H1 (cell line): Measurements from ENCODE around the gene FBP1. TPM values are rescaled to one million over a fixed set of nuclear protein-coding genes. Genes with fewer than 3 reads are reported as not detected.

ENCODE experiments used
- CTCF ChIA-PET: fragments of 300-600 bp; sonication (Branson Sonifier 250); formaldehyde crosslinking; loops from one replicate; lab custom pipeline; 2021; ENCODE audit not compliant: partially characterized antibody; lab: Charles Lee
- POLR2A ChIA-PET: fragments of 300-600 bp; sonication (Branson Sonifier 250); formaldehyde crosslinking; loops from one replicate; lab custom pipeline; 2021; ENCODE audit warnings: inconsistent platforms; ENCODE audit not compliant: partially characterized antibody; lab: Charles Lee
- DNase-seq, 2 experiments: peaks; one replicate each; pipeline versions ENCODE4 v3.0.0 to v3.0.0-alpha.2; 2010 to 2022; ENCODE audit warnings: low spot score in 2 of 2, low read depth in 1 of 2, mixed read lengths in 1 of 2
- FAIRE-seq: peaks from 2 replicates; lab custom pipeline; 2011; peaks lifted over from hg19 to GRCh38; lab: Jason Lieb, UNC
- H2AFZ ChIP-seq: 2 replicates; pipeline ENCODE4 v1.8.1; 2012; ENCODE audit warnings: low read length, inconsistent platforms
- H2AK5ac ChIP-seq: 2 replicates; pipeline ENCODE4 v1.6.1; 2013; ENCODE audit warnings: low read depth, low read length
- H2BK120ac ChIP-seq: replicated peaks from 2 replicates; pipeline ENCODE3; 2013; ENCODE audit warnings: low read depth, low read length, inconsistent platforms
- H2BK12ac ChIP-seq: 2 replicates; pipeline ENCODE4 v1.6.1; 2013; ENCODE audit warnings: low read depth, low read length
- H2BK15ac ChIP-seq: 2 replicates; pipeline ENCODE4 v1.6.1; 2013; ENCODE audit warnings: low read length
- H2BK20ac ChIP-seq: 2 replicates; pipeline ENCODE4 v1.6.1; 2013; ENCODE audit warnings: low read length
- H2BK5ac ChIP-seq: 2 replicates; pipeline ENCODE4 v1.6.1; 2013; ENCODE audit warnings: low read depth, low read length
- H3K14ac ChIP-seq: 2 replicates; pipeline ENCODE4 v1.6.1; 2013; ENCODE audit warnings: inconsistent platforms; ENCODE audit not compliant: insufficient read length
- H3K18ac ChIP-seq: 2 replicates; pipeline ENCODE4 v1.6.1; 2013; ENCODE audit warnings: low read length; ENCODE audit errors: extremely low read depth
- H3K23ac ChIP-seq: 2 replicates; pipeline ENCODE4 v1.6.1; 2013; ENCODE audit warnings: inconsistent platforms; ENCODE audit not compliant: insufficient read length
- H3K23me2 ChIP-seq: 2 replicates; pipeline ENCODE4 v1.6.1; 2013; ENCODE audit warnings: low read depth, low read length
- H3K27ac ChIP-seq: 2 replicates; pipeline ENCODE4 v1.6.1; 2011; ENCODE audit warnings: low read depth, low read length, inconsistent platforms
- H3K27me3 ChIP-seq, 4 experiments: replicated peaks in 1 of 4; 1 replicate in 1 of 4; 2 replicates in 3 of 4; pipeline versions ENCODE4 v1.6.1 to v1.8.1; 2011 to 2013; ENCODE audit warnings: low read length in 3 of 4, mild to moderate bottlenecking in 3 of 4, inconsistent platforms in 2 of 4, mixed read lengths in 2 of 4, moderate library complexity in 1 of 4; ENCODE audit not compliant: control insufficient read depth in 3 of 4, insufficient read depth in 3 of 4; ENCODE audit errors: extremely low read depth in 1 of 4
- H3K36me3 ChIP-seq, 4 experiments: 2 replicates each; pipeline versions ENCODE4 v1.6.1 to v1.8.1; 2011 to 2013; ENCODE audit warnings: mild to moderate bottlenecking in 4 of 4, low read length in 3 of 4, moderate library complexity in 2 of 4, control low read depth in 1 of 4, inconsistent platforms in 1 of 4; ENCODE audit not compliant: insufficient read depth in 4 of 4, control insufficient read depth in 2 of 4
- H3K4ac ChIP-seq: replicated peaks from 2 replicates; pipeline ENCODE3; 2013; ENCODE audit warnings: low read length, low read depth, mixed read lengths, inconsistent platforms; ENCODE audit not compliant: insufficient read length
- H3K4me1 ChIP-seq, 4 experiments: replicated peaks in 1 of 4; 1 replicate in 1 of 4; 2 replicates in 3 of 4; pipeline versions ENCODE4 v1.6.1 to v1.8.1; 2011 to 2013; ENCODE audit warnings: low read length in 3 of 4, inconsistent platforms in 2 of 4, mixed read lengths in 1 of 4; ENCODE audit not compliant: insufficient read depth in 4 of 4, control insufficient read depth in 3 of 4
- H3K4me2 ChIP-seq, 2 experiments: 2 replicates each; pipeline versions ENCODE4 v1.6.1 to v1.8.1; 2011 to 2013; ENCODE audit warnings: low read depth in 2 of 2, low read length in 2 of 2, control low read depth in 1 of 2, inconsistent platforms in 1 of 2, mild to moderate bottlenecking in 1 of 2; ENCODE audit not compliant: insufficient read depth in 1 of 2
- H3K4me3 ChIP-seq, 4 experiments: fragments of 200-600, 300-600 bp in 1 of 4; sonication (generic), shearing (Covaris generic), sonication (Bioruptor Twin) in 1 of 4; 2 replicates each; pipeline versions ENCODE4 v1.5.1 to v1.8.1; 2011 to 2016; ENCODE audit warnings: low read length in 4 of 4, low read depth in 3 of 4, control low read depth in 2 of 4, inconsistent platforms in 2 of 4, mild to moderate bottlenecking in 2 of 4, mixed read lengths in 1 of 4, moderate library complexity in 1 of 4; ENCODE audit not compliant: insufficient read depth in 2 of 4; ENCODE audit errors: extremely low read depth in 1 of 4
- H3K56ac ChIP-seq: replicated peaks from 2 replicates; pipeline ENCODE3; 2013; ENCODE audit warnings: low read depth, mild to moderate bottlenecking, mixed read lengths, low read length, inconsistent platforms; ENCODE audit not compliant: insufficient read length
- H3K79me1 ChIP-seq: 2 replicates; pipeline ENCODE4 v1.6.1; 2013; ENCODE audit warnings: low read depth, low read length, control low read depth
- H3K79me2 ChIP-seq, 2 experiments: 2 replicates each; pipeline versions ENCODE4 v1.6.1 to v1.8.1; 2012 to 2013; ENCODE audit warnings: low read length in 2 of 2, mild to moderate bottlenecking in 2 of 2, inconsistent platforms in 1 of 2; ENCODE audit not compliant: insufficient read depth in 2 of 2, control insufficient read depth in 1 of 2
- H3K9ac ChIP-seq, 4 experiments: replicated peaks in 1 of 4; 1 replicate in 1 of 4; 2 replicates in 3 of 4; pipeline versions ENCODE4 v1.6.1 to v1.8.1; 2011 to 2013; ENCODE audit warnings: low read depth in 3 of 4, low read length in 3 of 4, control low read depth in 2 of 4, mild to moderate bottlenecking in 2 of 4, moderate library complexity in 2 of 4, inconsistent platforms in 1 of 4; ENCODE audit errors: extremely low read depth in 1 of 4
- H3K9me3 ChIP-seq, 2 experiments: 2 replicates each; pipeline versions ENCODE4 v1.6.1 to v1.8.1; 2012 to 2013; ENCODE audit warnings: mild to moderate bottlenecking in 2 of 2, moderate library complexity in 2 of 2, control low read depth in 1 of 2, inconsistent platforms in 1 of 2, low read depth in 1 of 2, low read length in 1 of 2, mixed read lengths in 1 of 2; ENCODE audit not compliant: insufficient read depth in 2 of 2
- H4K20me1 ChIP-seq, 2 experiments: replicated peaks in 1 of 2; 2 replicates each; pipeline versions ENCODE3 to v1.8.1; 2011 to 2013; ENCODE audit warnings: inconsistent platforms in 2 of 2, low read length in 2 of 2, mild to moderate bottlenecking in 1 of 2; ENCODE audit not compliant: insufficient read depth in 2 of 2, control insufficient read depth in 1 of 2
- H4K5ac ChIP-seq: 2 replicates; pipeline ENCODE4 v1.6.1; 2013; ENCODE audit warnings: low read length, low read depth, mixed read lengths, inconsistent platforms; ENCODE audit not compliant: insufficient read length
- H4K8ac ChIP-seq: 2 replicates; pipeline ENCODE4 v1.8.0; 2013; ENCODE audit warnings: mild to moderate bottlenecking, moderate library complexity, low read length, inconsistent platforms; ENCODE audit not compliant: insufficient read depth; ENCODE audit errors: extremely low read depth
- H4K91ac ChIP-seq: replicated peaks from 2 replicates; pipeline ENCODE3; 2013; ENCODE audit warnings: low read length, mixed read lengths, inconsistent platforms; ENCODE audit not compliant: insufficient read length
- CREB1 ChIP-seq: IDR thresholded peaks from 2 replicates; pipeline ENCODE4 v1.6.1; 2012; ENCODE audit warnings: inconsistent platforms
- KDM1A ChIP-seq: fragments of 200-600, 300-600 bp; sonication (generic); IDR thresholded peaks from 2 replicates; pipeline ENCODE4 v1.7.1; 2016; ENCODE audit warnings: mild to moderate bottlenecking, low read length, borderline replicate concordance
- MAFK ChIP-seq: IDR thresholded peaks from 2 replicates; pipeline ENCODE4 v1.6.1; 2012; ENCODE audit warnings: low read depth, mild to moderate bottlenecking, improper control_type of control experiment, low read length
- RBBP5 ChIP-seq: IDR thresholded peaks from 2 replicates; pipeline ENCODE4 v1.7.1; 2012; ENCODE audit warnings: low read depth, mild to moderate bottlenecking, inconsistent platforms, low read length, moderate library complexity, borderline replicate concordance
- RNF2 ChIP-seq: fragments of 200-900, 300-1000 bp; sonication (generic); IDR thresholded peaks from 2 replicates; pipeline ENCODE4 v1.7.1; 2016; ENCODE audit warnings: borderline replicate concordance, low read depth, mild to moderate bottlenecking, antibody characterized with exemption, low read length; ENCODE audit not compliant: poor library complexity, severe bottlenecking; ENCODE audit errors: missing control alignments
- TBP ChIP-seq: IDR thresholded peaks from 2 replicates; pipeline ENCODE4 v1.6.1; 2011; ENCODE audit warnings: low read depth, low read length, improper control_type of control experiment
- TCF12 ChIP-seq: IDR thresholded peaks from 2 replicates; pipeline ENCODE4 v1.6.1; 2011; ENCODE audit warnings: low read depth, mild to moderate bottlenecking, low read length
- USF2 ChIP-seq: IDR thresholded peaks from 2 replicates; pipeline ENCODE4 v1.6.1; 2011; ENCODE audit warnings: low read length, improper control_type of control experiment
- WGBS, 2 experiments: shearing (Covaris generic) in 1 of 2; methylation state at CpG; one replicate each; pipeline versions ENCODE4 v1.1.6 to v1.1.7; 2013 to 2015; ENCODE audit warnings: low lambda C conversion rate in 2 of 2, mixed read lengths in 2 of 2, inconsistent platforms in 1 of 2, low coverage in 1 of 2, missing lambda C conversion rate in 1 of 2; ENCODE audit not compliant: insufficient replicate concordance in 2 of 2, insufficient coverage in 1 of 2, insufficient read length in 1 of 2; ENCODE audit errors: extremely low coverage in 1 of 2, missing lambda C conversion rate in 1 of 2; 5-methylcytosine and 5-hydroxymethylcytosine counted together
- polyA plus RNA-seq, 7 experiments: library from polyadenylated mRNA; depleted of rRNA in 3 of 7; stranded (reverse) in 5 of 7; unstranded in 2 of 7; fragments of >200 nt in 5 of 7; fragments of 200-250 nt in 2 of 7; gene quantifications; 1 replicate in 5 of 7; 2 replicates in 1 of 7; 4 replicates in 1 of 7; pipeline versions ENCODE4 v1.2.1 to v1.2.3, GENCODE V29; 2011 to 2013; ENCODE audit warnings: missing spikeins in 2 of 7, mixed read lengths in 2 of 7
- total RNA-seq: library from RNA; stranded (reverse); fragmentation: NEBNext Ultra II Directional; extraction: Animal tissue kit (Norgen Biotek cat#: 25700); gene quantifications from 2 replicates; pipeline ENCODE4 v1.2.1, GENCODE V29; 2021
- TF ChIP-seq, protein P1 (sequence below): IDR thresholded peaks from 2 replicates; pipeline ENCODE4 v1.6.1; 2012; ENCODE audit warnings: low read length, inconsistent platforms

FBP1 gene
- total and polyA plus RNA-seq, 2 of the 8 experiments (the other 6 are each of a cell fraction or from before 2014, with no cell fraction given) = 1.0 to 4.1 TPM

GRCh38 chr9:94649100-94649819 lies 9.9 kb upstream of the FBP1 start:
- Histone ChIP-seq H3K9ac (no peak overlapping the region), H3K4me2 (no peak overlapping the region)
- TF ChIP-seq, protein P1, sequence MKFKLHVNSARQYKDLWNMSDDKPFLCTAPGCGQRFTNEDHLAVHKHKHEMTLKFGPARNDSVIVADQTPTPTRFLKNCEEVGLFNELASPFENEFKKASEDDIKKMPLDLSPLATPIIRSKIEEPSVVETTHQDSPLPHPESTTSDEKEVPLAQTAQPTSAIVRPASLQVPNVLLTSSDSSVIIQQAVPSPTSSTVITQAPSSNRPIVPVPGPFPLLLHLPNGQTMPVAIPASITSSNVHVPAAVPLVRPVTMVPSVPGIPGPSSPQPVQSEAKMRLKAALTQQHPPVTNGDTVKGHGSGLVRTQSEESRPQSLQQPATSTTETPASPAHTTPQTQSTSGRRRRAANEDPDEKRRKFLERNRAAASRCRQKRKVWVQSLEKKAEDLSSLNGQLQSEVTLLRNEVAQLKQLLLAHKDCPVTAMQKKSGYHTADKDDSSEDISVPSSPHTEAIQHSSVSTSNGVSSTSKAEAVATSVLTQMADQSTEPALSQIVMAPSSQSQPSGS = no peak
- TF ChIP-seq RNF2 (no peak), RBBP5 (no peak), TBP (no peak), USF2 (no peak), KDM1A (no peak), MAFK (no peak), CREB1 (no peak), TCF12 (no peak)

More at GRCh38 chr9:94649100-94649819, 9.9 kb upstream of the FBP1 start:
- Histone ChIP-seq H3K79me2 (no peaks in the 10 kb centered on the region), H2BK12ac (no peak overlapping the region), H3K4me1 (no peaks in the 10 kb centered on the region), H3K4me3 (no peak overlapping the region), H3K27ac (no peak overlapping the region), H3K27me3 (no peaks in the 10 kb centered on the region; a peak in 1 of 7 replicates), H3K36me3 (no peaks in the 10 kb centered on the region), H2BK5ac (no peak overlapping the region), H2AFZ (no peak overlapping the region), H2AK5ac (no peak overlapping the region), H3K23ac (no peak overlapping the region), H4K91ac (no peak overlapping the region), H4K5ac (no peak overlapping the region), H2BK20ac (no peak overlapping the region), H4K20me1 (no peaks in the 10 kb centered on the region), H3K23me2 (no peaks in the 10 kb centered on the region), H3K56ac (no peak overlapping the region), H3K14ac (no peak overlapping the region), H4K8ac (peak overlapping the region; percentile 35; the same call in 1 of the 2 replicates), H2BK120ac (no peak overlapping the region), H3K79me1 (no peaks in the 10 kb centered on the region), H3K9me3 (no peaks in the 10 kb centered on the region), H3K18ac (no peak overlapping the region), H3K4ac (no peak overlapping the region), H2BK15ac (no peak overlapping the region)
- DNase-seq = no peak
- ChIA-PET CTCF (interaction anchor here (1.0 to 1.5 kb wide), 5 partner anchors 8 to 32 kb away, joined by 3 to 5 read pairs (median 4); partner anchors contain the start of gene FBP1), POLR2A (interaction anchor here (1.0 to 1.5 kb wide), 2 partner anchors 9 to 11 kb away, joined by 4 read pairs; no protein-coding TSS in a partner anchor)
- WGBS, 2 experiments = 94% methylated on average over 12 of the region's 12 CpGs; no CpG with 5 or more reads in 1 of the 2 experiments
- FAIRE-seq = no peak
